Muscle of arm (tissue), 12 donors: ENCODE data around the gene MTMR1. TPM values are rescaled to one million over a fixed set of nuclear protein-coding genes. Genes with fewer than 3 reads are reported as not detected.

ENCODE experiments used
- DNase-seq: peaks from one replicate; pipeline ENCODE4 v3.0.0-alpha.2; 2013
- polyA plus RNA-seq, 12 donors: library from polyadenylated mRNA; unstranded; fragments of 120-200 nt; gene quantifications; one replicate each; pipeline ENCODE4 v1.2.1, GENCODE V29; 2013; ENCODE audit not compliant: insufficient read length in 12 of 12

MTMR1 gene
- polyA plus RNA-seq, 12 donors, result 11.7 to 30.6 (median 22.9) TPM; not detected in 1

- DNase-seq, result no peak
Measured at GRCh38 chrX:150762258-150763165, 69.3 kb downstream of the MTMR1 start.

- no peak for DNase-seq
Measured at GRCh38 chrX:150763303-150763797, 70.2 kb downstream of the MTMR1 start.

- no peak for DNase-seq
Measured at GRCh38 chrX:150763810-150764209, 70.6 kb downstream of the MTMR1 start.

GRCh38 chrX:150765237-150765636, 72.0 kb downstream of the MTMR1 start:
- DNase-seq, result no peak

GRCh38 chrX:150765782-150766350, 72.7 kb downstream of the MTMR1 start:
- no peak for DNase-seq

GRCh38 chrX:150766351-150767044, 73.3 kb downstream of the MTMR1 start:
- DNase-seq, result no peak

- DNase-seq, result no peak
Measured at GRCh38 chrX:150767045-150767395, 73.8 kb downstream of the MTMR1 start.

GRCh38 chrX:150767475-150768131, 74.4 kb downstream of the MTMR1 start:
- no peak for DNase-seq

GRCh38 chrX:150768132-150768485, 74.9 kb downstream of the MTMR1 start:
- DNase-seq, result no peak

- no peak for DNase-seq
Measured at GRCh38 chrX:150768580-150769190, 75.5 kb downstream of the MTMR1 start.

GRCh38 chrX:150769408-150769807, 76.2 kb downstream of the MTMR1 start:
- DNase-seq, result no peak

- DNase-seq, result no peak
Measured at GRCh38 chrX:150770623-150771022, 77.4 kb downstream of the MTMR1 start.

GRCh38 chrX:150771116-150771515, 77.9 kb downstream of the MTMR1 start:
- DNase-seq, result no peak

- DNase-seq, result peak; percentile 61
Measured at GRCh38 chrX:150772150-150772970, 79.2 kb downstream of the MTMR1 start.

GRCh38 chrX:150773117-150773516, 79.9 kb downstream of the MTMR1 start:
- no peak for DNase-seq

- no peak for DNase-seq
Measured at GRCh38 chrX:150773634-150774033, 80.4 kb downstream of the MTMR1 start.

GRCh38 chrX:150774798-150775568, 81.8 kb downstream of the MTMR1 start:
- DNase-seq, result no peak

GRCh38 chrX:150775569-150776350, 82.6 kb downstream of the MTMR1 start:
- DNase-seq, result no peak

GRCh38 chrX:150777328-150777992, 84.3 kb downstream of the MTMR1 start:
- DNase-seq, result no peak
